PFSK-1 (cell line): Measurements from ENCODE around the gene IVD.

Source experiments
- FOXP2 ChIP-seq: optimal IDR thresholded peaks from 2 replicates; pipeline ENCODE3; 2011; ENCODE audit warnings: borderline replicate concordance, control low read depth, inconsistent platforms; ENCODE audit not compliant: insufficient read depth; ENCODE audit errors: extremely low read length, extremely low read depth
- POLR2AphosphoS5 ChIP-seq: IDR thresholded peaks from 2 replicates; pipeline ENCODE4 v1.6.1; 2012; ENCODE audit warnings: low read depth, mild to moderate bottlenecking, control low read depth, low read length, moderate library complexity
- REST ChIP-seq, 2 experiments: IDR thresholded peaks; 2 replicates each; pipeline versions ENCODE4 v1.6.1 to v1.8.0; 2011 to 2012; ENCODE audit warnings: low read depth in 2 of 2, low read length in 2 of 2, control low read depth in 1 of 2, inconsistent platforms in 1 of 2, mild to moderate bottlenecking in 1 of 2, moderate library complexity in 1 of 2; ENCODE audit not compliant: insufficient read depth in 1 of 2
- SIN3A ChIP-seq: IDR thresholded peaks from 2 replicates; pipeline ENCODE4 v1.6.1; 2012; ENCODE audit warnings: mild to moderate bottlenecking, low read length, moderate library complexity, borderline replicate concordance; ENCODE audit not compliant: insufficient read depth

- TF ChIP-seq REST (IDR thresholded peaks at IDR 0.05; ENCODE audit: insufficient read depth in 1 of 2, low read depth in 2 of 2, low read length in 2 of 2) (no peak), FOXP2 (no peak), SIN3A (no peak; the same call in 1 of the 2 replicates), POLR2AphosphoS5 (no peak)
These were observed 36.3 kb downstream of the IVD start for GRCh38 chr15:40441565-40442531.
